H1 (cell line): Measurements from ENCODE around the gene GUCA1A. TPM values are rescaled to one million over a fixed set of nuclear protein-coding genes. Genes with fewer than 3 reads are reported as not detected.

ENCODE experiments used
- CTCF ChIA-PET: fragments of 300-600 bp; sonication (Branson Sonifier 250); formaldehyde crosslinking; loops from one replicate; lab custom pipeline; 2021; ENCODE audit not compliant: partially characterized antibody; lab: Charles Lee
- POLR2A ChIA-PET: fragments of 300-600 bp; sonication (Branson Sonifier 250); formaldehyde crosslinking; loops from one replicate; lab custom pipeline; 2021; ENCODE audit warnings: inconsistent platforms; ENCODE audit not compliant: partially characterized antibody; lab: Charles Lee
- DNase-seq, 2 experiments: peaks; one replicate each; pipeline versions ENCODE4 v3.0.0 to v3.0.0-alpha.2; 2010 to 2022; ENCODE audit warnings: low spot score in 2 of 2, low read depth in 1 of 2, mixed read lengths in 1 of 2
- FAIRE-seq: peaks from 2 replicates; lab custom pipeline; 2011; peaks lifted over from hg19 to GRCh38; lab: Jason Lieb, UNC
- H2AFZ ChIP-seq: 2 replicates; pipeline ENCODE4 v1.8.1; 2012; ENCODE audit warnings: low read length, inconsistent platforms
- H2AK5ac ChIP-seq: 2 replicates; pipeline ENCODE4 v1.6.1; 2013; ENCODE audit warnings: low read depth, low read length
- H2BK120ac ChIP-seq: replicated peaks from 2 replicates; pipeline ENCODE3; 2013; ENCODE audit warnings: low read depth, low read length, inconsistent platforms
- H2BK12ac ChIP-seq: 2 replicates; pipeline ENCODE4 v1.6.1; 2013; ENCODE audit warnings: low read depth, low read length
- H2BK15ac ChIP-seq: 2 replicates; pipeline ENCODE4 v1.6.1; 2013; ENCODE audit warnings: low read length
- H2BK20ac ChIP-seq: 2 replicates; pipeline ENCODE4 v1.6.1; 2013; ENCODE audit warnings: low read length
- H2BK5ac ChIP-seq: 2 replicates; pipeline ENCODE4 v1.6.1; 2013; ENCODE audit warnings: low read depth, low read length
- H3K14ac ChIP-seq: 2 replicates; pipeline ENCODE4 v1.6.1; 2013; ENCODE audit warnings: inconsistent platforms; ENCODE audit not compliant: insufficient read length
- H3K18ac ChIP-seq: 2 replicates; pipeline ENCODE4 v1.6.1; 2013; ENCODE audit warnings: low read length; ENCODE audit errors: extremely low read depth
- H3K23ac ChIP-seq: 2 replicates; pipeline ENCODE4 v1.6.1; 2013; ENCODE audit warnings: inconsistent platforms; ENCODE audit not compliant: insufficient read length
- H3K23me2 ChIP-seq: 2 replicates; pipeline ENCODE4 v1.6.1; 2013; ENCODE audit warnings: low read depth, low read length
- H3K27ac ChIP-seq: 2 replicates; pipeline ENCODE4 v1.6.1; 2011; ENCODE audit warnings: low read depth, low read length, inconsistent platforms
- H3K27me3 ChIP-seq, 4 experiments: replicated peaks in 1 of 4; 1 replicate in 1 of 4; 2 replicates in 3 of 4; pipeline versions ENCODE4 v1.6.1 to v1.8.1; 2011 to 2013; ENCODE audit warnings: low read length in 3 of 4, mild to moderate bottlenecking in 3 of 4, inconsistent platforms in 2 of 4, mixed read lengths in 2 of 4, moderate library complexity in 1 of 4; ENCODE audit not compliant: control insufficient read depth in 3 of 4, insufficient read depth in 3 of 4; ENCODE audit errors: extremely low read depth in 1 of 4
- H3K36me3 ChIP-seq, 4 experiments: 2 replicates each; pipeline versions ENCODE4 v1.6.1 to v1.8.1; 2011 to 2013; ENCODE audit warnings: mild to moderate bottlenecking in 4 of 4, low read length in 3 of 4, moderate library complexity in 2 of 4, control low read depth in 1 of 4, inconsistent platforms in 1 of 4; ENCODE audit not compliant: insufficient read depth in 4 of 4, control insufficient read depth in 2 of 4
- H3K4ac ChIP-seq: replicated peaks from 2 replicates; pipeline ENCODE3; 2013; ENCODE audit warnings: low read length, low read depth, mixed read lengths, inconsistent platforms; ENCODE audit not compliant: insufficient read length
- H3K4me1 ChIP-seq, 4 experiments: replicated peaks in 1 of 4; 1 replicate in 1 of 4; 2 replicates in 3 of 4; pipeline versions ENCODE4 v1.6.1 to v1.8.1; 2011 to 2013; ENCODE audit warnings: low read length in 3 of 4, inconsistent platforms in 2 of 4, mixed read lengths in 1 of 4; ENCODE audit not compliant: insufficient read depth in 4 of 4, control insufficient read depth in 3 of 4
- H3K4me2 ChIP-seq, 2 experiments: 2 replicates each; pipeline versions ENCODE4 v1.6.1 to v1.8.1; 2011 to 2013; ENCODE audit warnings: low read depth in 2 of 2, low read length in 2 of 2, control low read depth in 1 of 2, inconsistent platforms in 1 of 2, mild to moderate bottlenecking in 1 of 2; ENCODE audit not compliant: insufficient read depth in 1 of 2
- H3K4me3 ChIP-seq, 4 experiments: fragments of 200-600, 300-600 bp in 1 of 4; sonication (generic), shearing (Covaris generic), sonication (Bioruptor Twin) in 1 of 4; 2 replicates each; pipeline versions ENCODE4 v1.5.1 to v1.8.1; 2011 to 2016; ENCODE audit warnings: low read length in 4 of 4, low read depth in 3 of 4, control low read depth in 2 of 4, inconsistent platforms in 2 of 4, mild to moderate bottlenecking in 2 of 4, mixed read lengths in 1 of 4, moderate library complexity in 1 of 4; ENCODE audit not compliant: insufficient read depth in 2 of 4; ENCODE audit errors: extremely low read depth in 1 of 4
- H3K56ac ChIP-seq: replicated peaks from 2 replicates; pipeline ENCODE3; 2013; ENCODE audit warnings: low read depth, mild to moderate bottlenecking, mixed read lengths, low read length, inconsistent platforms; ENCODE audit not compliant: insufficient read length
- H3K79me1 ChIP-seq: 2 replicates; pipeline ENCODE4 v1.6.1; 2013; ENCODE audit warnings: low read depth, low read length, control low read depth
- H3K79me2 ChIP-seq, 2 experiments: 2 replicates each; pipeline versions ENCODE4 v1.6.1 to v1.8.1; 2012 to 2013; ENCODE audit warnings: low read length in 2 of 2, mild to moderate bottlenecking in 2 of 2, inconsistent platforms in 1 of 2; ENCODE audit not compliant: insufficient read depth in 2 of 2, control insufficient read depth in 1 of 2
- H3K9ac ChIP-seq, 4 experiments: replicated peaks in 1 of 4; 1 replicate in 1 of 4; 2 replicates in 3 of 4; pipeline versions ENCODE4 v1.6.1 to v1.8.1; 2011 to 2013; ENCODE audit warnings: low read depth in 3 of 4, low read length in 3 of 4, control low read depth in 2 of 4, mild to moderate bottlenecking in 2 of 4, moderate library complexity in 2 of 4, inconsistent platforms in 1 of 4; ENCODE audit errors: extremely low read depth in 1 of 4
- H3K9me3 ChIP-seq, 2 experiments: 2 replicates each; pipeline versions ENCODE4 v1.6.1 to v1.8.1; 2012 to 2013; ENCODE audit warnings: mild to moderate bottlenecking in 2 of 2, moderate library complexity in 2 of 2, control low read depth in 1 of 2, inconsistent platforms in 1 of 2, low read depth in 1 of 2, low read length in 1 of 2, mixed read lengths in 1 of 2; ENCODE audit not compliant: insufficient read depth in 2 of 2
- H4K20me1 ChIP-seq, 2 experiments: replicated peaks in 1 of 2; 2 replicates each; pipeline versions ENCODE3 to v1.8.1; 2011 to 2013; ENCODE audit warnings: inconsistent platforms in 2 of 2, low read length in 2 of 2, mild to moderate bottlenecking in 1 of 2; ENCODE audit not compliant: insufficient read depth in 2 of 2, control insufficient read depth in 1 of 2
- H4K5ac ChIP-seq: 2 replicates; pipeline ENCODE4 v1.6.1; 2013; ENCODE audit warnings: low read length, low read depth, mixed read lengths, inconsistent platforms; ENCODE audit not compliant: insufficient read length
- H4K8ac ChIP-seq: 2 replicates; pipeline ENCODE4 v1.8.0; 2013; ENCODE audit warnings: mild to moderate bottlenecking, moderate library complexity, low read length, inconsistent platforms; ENCODE audit not compliant: insufficient read depth; ENCODE audit errors: extremely low read depth
- H4K91ac ChIP-seq: replicated peaks from 2 replicates; pipeline ENCODE3; 2013; ENCODE audit warnings: low read length, mixed read lengths, inconsistent platforms; ENCODE audit not compliant: insufficient read length
- BCL11A ChIP-seq, 2 experiments: IDR thresholded peaks; one replicate each; pipeline ENCODE4 v1.6.1; 2011; ENCODE audit warnings: low read depth in 2 of 2, low read length in 2 of 2, mild to moderate bottlenecking in 2 of 2
- CBX5 ChIP-seq: fragments of 300-800, 300-1000 bp; sonication (generic); IDR thresholded peaks from 2 replicates; pipeline ENCODE4 v1.7.1; 2016; ENCODE audit warnings: antibody characterized with exemption, low read length, low read depth
- GTF2F1 ChIP-seq: IDR thresholded peaks from 2 replicates; pipeline ENCODE4 v1.6.1; 2012; ENCODE audit warnings: low read depth, low read length, improper control_type of control experiment, borderline replicate concordance
- KDM5A ChIP-seq: fragments of 200-600 bp; IDR thresholded peaks from 2 replicates; pipeline ENCODE4 v1.7.1; 2012; ENCODE audit warnings: mild to moderate bottlenecking, low read length, inconsistent platforms, mixed read lengths
- NRF1 ChIP-seq: IDR thresholded peaks from 2 replicates; pipeline ENCODE4 v1.6.1; 2011; ENCODE audit warnings: mild to moderate bottlenecking, low read depth, low read length, improper control_type of control experiment
- POLR2A ChIP-seq, 2 experiments: IDR thresholded peaks; 1 replicate in 1 of 2; 2 replicates in 1 of 2; pipeline ENCODE4 v1.6.1; 2011; ENCODE audit warnings: low read depth in 2 of 2, low read length in 2 of 2, mild to moderate bottlenecking in 2 of 2; ENCODE audit errors: control extremely low read depth in 1 of 2
- SP1 ChIP-seq: IDR thresholded peaks from 2 replicates; pipeline ENCODE4 v1.6.1; 2011; ENCODE audit warnings: low read depth, low read length
- YY1 ChIP-seq: IDR thresholded peaks from 2 replicates; pipeline ENCODE4 v1.6.1; 2011; ENCODE audit warnings: low read depth, mild to moderate bottlenecking, low read length
- WGBS, 2 experiments: shearing (Covaris generic) in 1 of 2; methylation state at CpG; one replicate each; pipeline versions ENCODE4 v1.1.6 to v1.1.7; 2013 to 2015; ENCODE audit warnings: low lambda C conversion rate in 2 of 2, mixed read lengths in 2 of 2, inconsistent platforms in 1 of 2, low coverage in 1 of 2, missing lambda C conversion rate in 1 of 2; ENCODE audit not compliant: insufficient replicate concordance in 2 of 2, insufficient coverage in 1 of 2, insufficient read length in 1 of 2; ENCODE audit errors: extremely low coverage in 1 of 2, missing lambda C conversion rate in 1 of 2; 5-methylcytosine and 5-hydroxymethylcytosine counted together
- polyA plus RNA-seq, 7 experiments: library from polyadenylated mRNA; depleted of rRNA in 3 of 7; stranded (reverse) in 5 of 7; unstranded in 2 of 7; fragments of >200 nt in 5 of 7; fragments of 200-250 nt in 2 of 7; gene quantifications; 1 replicate in 5 of 7; 2 replicates in 1 of 7; 4 replicates in 1 of 7; pipeline versions ENCODE4 v1.2.1 to v1.2.3, GENCODE V29; 2011 to 2013; ENCODE audit warnings: missing spikeins in 2 of 7, mixed read lengths in 2 of 7
- total RNA-seq: library from RNA; stranded (reverse); fragmentation: NEBNext Ultra II Directional; extraction: Animal tissue kit (Norgen Biotek cat#: 25700); gene quantifications from 2 replicates; pipeline ENCODE4 v1.2.1, GENCODE V29; 2021
- TF ChIP-seq, protein P1 (sequence below), 3 experiments: IDR thresholded peaks; 1 replicate in 2 of 3; 2 replicates in 1 of 3; pipeline versions ENCODE4 v1.5.1 to v1.6.1; 2011; ENCODE audit warnings: low read length in 3 of 3, mild to moderate bottlenecking in 3 of 3, inconsistent platforms in 2 of 3, low read depth in 1 of 3, moderate library complexity in 1 of 3; ENCODE audit not compliant: insufficient read depth in 1 of 3; ENCODE audit errors: control extremely low read depth in 1 of 3

The GUCA1A gene
- total and polyA plus RNA-seq, 2 of the 8 experiments (the other 6 are each of a cell fraction or from before 2014, with no cell fraction given): 4.6 to 24.6 TPM

DNA sequence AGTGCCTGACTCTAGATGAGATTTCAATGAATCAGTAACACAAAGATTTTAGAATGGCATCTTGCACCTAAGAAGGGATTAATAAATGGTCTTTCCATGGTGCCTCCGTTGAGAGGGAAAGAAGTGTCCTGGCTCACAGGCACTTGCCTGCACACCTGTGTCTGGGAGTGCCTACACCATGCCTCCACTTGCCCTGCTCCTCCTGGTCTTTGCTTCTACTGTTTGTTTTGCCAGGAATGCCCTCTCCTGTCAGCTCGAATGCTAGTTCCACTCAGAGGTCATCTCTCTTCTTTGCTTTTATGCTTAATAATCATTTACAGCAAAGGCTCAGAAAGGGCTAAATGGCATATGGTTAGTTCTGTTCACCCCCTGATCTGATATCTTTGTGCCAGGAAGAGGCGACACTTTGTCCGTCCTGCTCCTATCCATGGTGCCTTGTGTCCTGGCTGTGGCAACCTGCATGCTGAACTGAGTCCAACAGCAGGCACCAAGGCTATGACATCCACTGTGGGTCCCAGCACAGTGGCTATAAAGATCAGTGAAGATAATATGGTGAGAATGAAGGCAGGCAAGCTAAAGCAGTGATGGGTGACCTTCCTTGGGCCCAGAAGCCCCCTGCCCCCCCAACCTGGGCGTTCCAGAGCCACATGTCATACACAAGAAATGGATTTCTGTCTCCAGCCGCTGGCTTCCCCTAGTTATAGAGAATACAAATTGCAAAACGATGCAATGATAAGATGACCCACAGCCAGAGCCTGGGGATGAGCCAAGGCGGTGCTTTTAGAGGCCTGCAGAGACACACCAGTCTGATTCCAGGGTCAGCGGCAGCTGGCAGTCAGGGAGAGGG is 32.2 kb upstream of the GUCA1A start:
- H3K4me3 ChIP-seq: peak overlapping the region; percentile 78 to 94 (median 90)
- peak overlapping the region; percentile 17 for H4K91ac ChIP-seq
- H3K9me3 ChIP-seq: no peaks in the 10 kb centered on the region
- POLR2A ChIA-PET: interaction anchor here (0.7 to 9.7 kb wide), 13 partner anchors 8 to 93 kb away, joined by 3 to 109 read pairs (median 5); no protein-coding TSS in a partner anchor
- no peak overlapping the region for H3K14ac ChIP-seq
- H3K79me1 ChIP-seq: peaks cover 5% of the 10 kb centered on the region; the same call in 1 of the 2 replicates
- H2BK5ac ChIP-seq: peak overlapping the region; percentile 91; the same call in 1 of the 2 replicates
- H2BK20ac ChIP-seq: no peak overlapping the region
- peak overlapping the region; percentile 75 for H2BK120ac ChIP-seq
- H2AFZ ChIP-seq: no peak overlapping the region
- no peak overlapping the region for H2BK15ac ChIP-seq
- no peaks in the 10 kb centered on the region for H3K27me3 ChIP-seq
- FAIRE-seq (no peak), DNase-seq (no peak)
- H3K27ac ChIP-seq: no peak overlapping the region
- no peaks in the 10 kb centered on the region for H3K36me3 ChIP-seq
- H3K18ac ChIP-seq: peak overlapping the region; percentile 42; the same call in 1 of the 2 replicates
- WGBS, 2 experiments: 49% methylated on average over 9 of the region's 9 CpGs; no CpG with 5 or more reads in 1 of the 2 experiments
- H4K8ac ChIP-seq: peak overlapping the region; percentile 41; the same call in 1 of the 2 replicates
- peak overlapping the region; percentile 21 for H3K56ac ChIP-seq
- no peak overlapping the region; the same call in 1 of the 2 replicates for H2AK5ac ChIP-seq
- H3K4ac ChIP-seq: peak overlapping the region; percentile 57
- H4K5ac ChIP-seq: no peak overlapping the region
- no peak overlapping the region for H2BK12ac ChIP-seq
- peak overlapping the region in 3 of 4 experiments; percentile 64 to 82 (median 77); a peak in 5 of 7 replicates for H3K9ac ChIP-seq
- peaks cover 10% of the 10 kb centered on the region for H3K23me2 ChIP-seq
- H3K4me1 ChIP-seq: peaks cover 21 to 45% (median 39%) of the 10 kb centered on the region in 4 experiments
- CTCF ChIA-PET: interaction anchor here (0.5 to 12.4 kb wide), 4 partner anchors 25 to 89 kb away, joined by 3 to 123 read pairs (median 19); no protein-coding TSS in a partner anchor
- H4K20me1 ChIP-seq: peaks cover 15 to 17% of the 10 kb centered on the region in 2 experiments
- H3K4me2 ChIP-seq: peak overlapping the region; percentile 83 to 84
- H3K23ac ChIP-seq: no peak overlapping the region
- H3K79me2 ChIP-seq: peaks cover 12 to 41% of the 10 kb centered on the region in 2 experiments
- TF ChIP-seq BCL11A (IDR thresholded peaks at IDR 0.05; ENCODE audit: low read depth in 2 of 2, low read length in 2 of 2): no peak
- no peak for TF ChIP-seq NRF1
- TF ChIP-seq, protein P1, sequence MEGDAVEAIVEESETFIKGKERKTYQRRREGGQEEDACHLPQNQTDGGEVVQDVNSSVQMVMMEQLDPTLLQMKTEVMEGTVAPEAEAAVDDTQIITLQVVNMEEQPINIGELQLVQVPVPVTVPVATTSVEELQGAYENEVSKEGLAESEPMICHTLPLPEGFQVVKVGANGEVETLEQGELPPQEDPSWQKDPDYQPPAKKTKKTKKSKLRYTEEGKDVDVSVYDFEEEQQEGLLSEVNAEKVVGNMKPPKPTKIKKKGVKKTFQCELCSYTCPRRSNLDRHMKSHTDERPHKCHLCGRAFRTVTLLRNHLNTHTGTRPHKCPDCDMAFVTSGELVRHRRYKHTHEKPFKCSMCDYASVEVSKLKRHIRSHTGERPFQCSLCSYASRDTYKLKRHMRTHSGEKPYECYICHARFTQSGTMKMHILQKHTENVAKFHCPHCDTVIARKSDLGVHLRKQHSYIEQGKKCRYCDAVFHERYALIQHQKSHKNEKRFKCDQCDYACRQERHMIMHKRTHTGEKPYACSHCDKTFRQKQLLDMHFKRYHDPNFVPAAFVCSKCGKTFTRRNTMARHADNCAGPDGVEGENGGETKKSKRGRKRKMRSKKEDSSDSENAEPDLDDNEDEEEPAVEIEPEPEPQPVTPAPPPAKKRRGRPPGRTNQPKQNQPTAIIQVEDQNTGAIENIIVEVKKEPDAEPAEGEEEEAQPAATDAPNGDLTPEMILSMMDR (IDR thresholded peaks at IDR 0.05; ENCODE audit: control extremely low read depth in 1 of 3, insufficient read depth in 1 of 3, low read depth in 1 of 3, low read length in 3 of 3): no peak
- TF ChIP-seq POLR2A (IDR thresholded peaks at IDR 0.05; ENCODE audit: control extremely low read depth in 1 of 2, low read depth in 2 of 2, low read length in 2 of 2): no peak
- no peak for TF ChIP-seq YY1
- no peak for TF ChIP-seq GTF2F1
- TF ChIP-seq CBX5: no peak
- TF ChIP-seq SP1: no peak
- no peak for TF ChIP-seq KDM5A
